Inflammatory macrophage treated with lipopolysaccharide for 4 hours (primary cell): ENCODE data around the gene PSTPIP1.
A peak's percentile ranks its signal among the peaks of the same experiment; 100 is the strongest.

Experiments used
- DNase-seq: peaks from one replicate; pipeline ENCODE4 v3.0.0-alpha.2; 2020

The PSTPIP1 gene

GRCh38 chr15:77046704-77047412 lies 51.9 kb downstream of the PSTPIP1 start:
- no peak for DNase-seq

- DNase-seq = no peak
These were observed 53.4 kb downstream of the PSTPIP1 start for GRCh38 chr15:77048135-77048876.

- DNase-seq = no peak
These were observed 57.6 kb downstream of the PSTPIP1 start for GRCh38 chr15:77052556-77052955.

GRCh38 chr15:77053709-77054108 lies 58.8 kb downstream of the PSTPIP1 start:
- DNase-seq = no peak

- no peak for DNase-seq
These were observed 62.1 kb downstream of the PSTPIP1 start for GRCh38 chr15:77057072-77057471.

GRCh38 chr15:77057685-77058084 lies 62.8 kb downstream of the PSTPIP1 start:
- DNase-seq = no peak

- no peak for DNase-seq
These were observed 63.5 kb downstream of the PSTPIP1 start for GRCh38 chr15:77058468-77058867.

GRCh38 chr15:77059786-77060361 lies 64.9 kb downstream of the PSTPIP1 start:
- DNase-seq = peak; percentile 86

GRCh38 chr15:77060546-77060945 lies 65.6 kb downstream of the PSTPIP1 start:
- peak; percentile 27 for DNase-seq

GRCh38 chr15:77063249-77063648 lies 68.3 kb downstream of the PSTPIP1 start:
- DNase-seq = no peak

- DNase-seq = peak; percentile 39
These were observed 69.1 kb downstream of the PSTPIP1 start for GRCh38 chr15:77064063-77064462.

GRCh38 chr15:77064539-77065308 lies 69.8 kb downstream of the PSTPIP1 start:
- peak; percentile 95 for DNase-seq

GRCh38 chr15:77066971-77067690 lies 72.2 kb downstream of the PSTPIP1 start:
- peak; percentile 84 for DNase-seq

GRCh38 chr15:77067691-77068367 lies 72.9 kb downstream of the PSTPIP1 start:
- DNase-seq = peak; percentile 87

- no peak for DNase-seq
These were observed 73.7 kb downstream of the PSTPIP1 start for GRCh38 chr15:77068633-77069032.

- DNase-seq = peak; percentile 27
These were observed 74.7 kb downstream of the PSTPIP1 start for GRCh38 chr15:77069521-77070121.

GRCh38 chr15:77070180-77070494 lies 75.2 kb downstream of the PSTPIP1 start:
- DNase-seq = no peak

- peak; percentile 95 for DNase-seq
These were observed 75.8 kb downstream of the PSTPIP1 start, which contains the start of gene TSPAN3 for GRCh38 chr15:77070495-77071304. TSS of gene TSPAN3 (minus strand) at chr15:77071109. CDS start at chr15:77070954, 155 bp downstream.

- DNase-seq = no peak
These were observed 76.6 kb downstream of the PSTPIP1 start for GRCh38 chr15:77071305-77072223.
